ENCODE measurements around the gene DSC3. TPM values are rescaled to one million over a fixed set of nuclear protein-coding genes. Genes with fewer than 3 reads are reported as not detected.
"Not testable (repeated sequence)": the region's sequence is repeated elsewhere in the genome, so short reads cannot be mapped to it uniquely, and the experiment has no call there.

Gene DSC3
- polyA plus RNA-seq, 3 donors from 2014 or later: not detected

DNA sequence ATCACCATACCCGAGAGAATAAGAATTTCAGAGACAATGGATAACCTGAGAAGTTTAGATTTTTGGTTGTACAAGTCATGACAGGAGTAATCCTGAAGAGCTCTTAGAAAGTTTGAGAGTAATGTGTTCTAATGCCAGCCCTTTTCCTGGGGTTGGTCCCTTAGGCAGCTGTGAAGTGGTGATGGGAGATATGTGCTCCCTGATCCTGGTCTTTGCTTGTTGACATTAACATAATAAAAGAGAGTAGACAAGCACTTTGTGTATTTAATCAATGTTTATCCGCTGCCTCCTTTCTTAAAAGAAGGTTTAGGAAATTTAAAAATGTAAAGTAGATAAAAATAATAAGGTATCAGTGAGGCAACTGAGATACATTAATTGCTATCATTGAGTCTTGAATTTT, 13.8 kb upstream of the DSC3 start:
- H3K9me3 Mint-ChIP-seq: peaks cover 5 to 27% (median 8%) of the 10 kb centered on the region in 6 donors

DNA sequence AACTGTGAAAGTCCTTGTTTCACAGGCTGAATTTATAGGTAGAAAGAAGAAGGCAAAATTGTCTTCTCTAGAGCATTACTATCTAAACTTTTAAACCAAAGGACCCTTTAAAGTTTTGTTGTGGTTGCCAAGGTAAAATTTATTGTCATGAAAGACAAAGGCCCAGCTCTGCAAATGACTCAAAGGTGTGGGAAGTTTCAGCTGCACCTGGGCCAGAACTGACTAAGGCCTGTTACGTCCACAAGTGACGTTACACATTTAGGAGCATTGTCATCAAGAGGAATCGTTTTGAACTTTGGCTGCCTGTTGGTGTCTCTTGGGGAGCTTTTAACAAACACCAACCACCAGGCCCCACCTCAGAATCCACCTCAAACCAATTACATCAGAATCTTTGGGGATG, 8.1 kb upstream of the DSC3 start:
- Mint-ChIP-seq H3K9me3 (peaks cover 4 to 32% (median 9%) of the 10 kb centered on the region in 6 donors), H3K27me3 (ENCODE audit: low read depth in 3 of 3) (no peaks in the 10 kb centered on the region), H3K36me3 (no peaks in the 10 kb centered on the region), H3K27ac (no peak overlapping the region), H3K4me3 (no peak overlapping the region), H3K4me1 (no peaks in the 10 kb centered on the region)
- DNase-seq: no peak

More for the DNA sequence above, 13.8 kb upstream of the DSC3 start:
- no peaks in the 10 kb centered on the region for H3K36me3 Mint-ChIP-seq
- no peak overlapping the region for H3K4me3 Mint-ChIP-seq
- H3K4me1 Mint-ChIP-seq: no peaks in the 10 kb centered on the region
- H3K27ac Mint-ChIP-seq: no peak overlapping the region
- no peaks in the 10 kb centered on the region for H3K27me3 Mint-ChIP-seq (ENCODE audit: low read depth in 3 of 3)
- no peak for DNase-seq

GRCh38 chr18:31049189-31049588, 6.6 kb upstream of the DSC3 start:
- Mint-ChIP-seq H3K27ac (no peak overlapping the region), H3K36me3 (no peaks in the 10 kb centered on the region), H3K4me3 (no peak overlapping the region), H3K4me1 (no peaks in the 10 kb centered on the region), H3K9me3 (peaks cover 2 to 41% (median 9%) of the 10 kb centered on the region in 6 donors), H3K27me3 (ENCODE audit: low read depth in 3 of 3) (peaks cover 2 to 5% (median 3%) of the 10 kb centered on the region in 3 donors)
- no peak for DNase-seq

DNA sequence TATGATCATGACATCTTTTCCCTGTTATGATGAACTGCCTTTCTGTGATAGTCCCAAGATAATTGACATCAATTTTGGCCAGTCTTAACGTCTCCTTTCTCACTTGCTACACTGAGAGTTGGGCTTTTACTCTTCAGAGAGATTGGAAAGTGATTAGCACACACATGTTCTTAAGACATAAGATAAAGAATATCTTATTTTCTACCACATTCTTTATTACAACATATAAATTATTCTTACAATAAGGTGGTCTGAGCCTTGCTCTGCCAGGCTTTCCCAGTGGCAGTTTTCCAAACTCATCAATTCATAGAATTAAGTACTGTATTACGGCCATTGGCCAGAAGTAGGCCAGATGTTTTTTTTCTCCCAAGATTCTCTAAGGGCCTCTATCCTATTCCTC, 5.7 kb upstream of the DSC3 start:
- H3K36me3 Mint-ChIP-seq: peaks cover 0 to 3% (median 3%) of the 10 kb centered on the region in 3 donors
- no peak overlapping the region for H3K27ac Mint-ChIP-seq
- peaks cover 8 to 50% (median 14%) of the 10 kb centered on the region in 6 donors for H3K9me3 Mint-ChIP-seq
- H3K4me3 Mint-ChIP-seq: no peak overlapping the region
- no peaks in the 10 kb centered on the region for H3K4me1 Mint-ChIP-seq
- H3K27me3 Mint-ChIP-seq (ENCODE audit: low read depth in 3 of 3): peaks cover 2 to 14% (median 13%) of the 10 kb centered on the region in 3 donors
- no peak for DNase-seq

DNA sequence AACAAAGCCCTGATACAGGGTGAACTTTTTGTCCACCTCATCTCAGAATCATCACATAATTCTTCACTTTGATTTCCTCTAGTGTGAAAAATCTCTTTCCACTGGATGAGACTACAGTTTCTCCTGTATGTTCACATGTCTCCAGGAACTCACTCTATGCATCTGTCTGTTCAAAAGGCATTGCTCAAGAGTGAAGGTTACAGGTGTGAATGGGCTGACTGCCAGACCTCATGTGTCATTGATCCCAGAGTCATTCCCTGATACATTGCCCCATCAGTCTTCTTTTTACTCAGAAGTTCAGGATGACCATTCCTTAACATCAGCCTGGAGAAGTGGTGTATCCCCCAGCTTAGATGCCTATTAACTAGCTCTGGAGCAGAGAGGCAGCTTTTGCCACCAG, 4.4 kb upstream of the DSC3 start:
- peaks cover 2 to 17% (median 13%) of the 10 kb centered on the region in 3 donors for H3K27me3 Mint-ChIP-seq (ENCODE audit: low read depth in 3 of 3)
- DNase-seq: no peak
- no peak overlapping the region for H3K4me3 Mint-ChIP-seq

DNA sequence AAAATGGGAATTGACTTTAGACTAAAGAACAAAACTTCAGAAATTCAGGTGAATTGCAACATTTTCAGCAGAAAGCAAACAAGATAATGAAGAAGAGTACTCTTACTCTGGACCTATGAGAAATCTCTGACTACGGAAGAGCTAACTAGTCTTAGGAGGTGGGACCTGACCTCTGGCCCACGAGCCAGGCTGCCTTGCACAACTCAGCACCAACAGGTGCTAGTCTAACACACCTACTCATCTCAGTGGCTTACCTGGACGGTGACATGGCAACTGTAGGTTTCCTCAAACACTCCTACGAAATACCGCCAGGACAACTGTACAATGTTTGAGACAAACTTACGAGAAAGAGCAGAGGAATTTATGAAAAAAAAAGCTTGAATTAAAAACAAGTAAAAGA, 3.1 kb upstream of the DSC3 start:
- Mint-ChIP-seq H3K4me1 (no peaks in the 10 kb centered on the region), H3K4me3 (no peak overlapping the region), H3K27me3 (ENCODE audit: low read depth in 3 of 3) (peaks cover 4 to 21% (median 21%) of the 10 kb centered on the region in 3 donors), H3K27ac (no peak overlapping the region), H3K9me3 (peaks cover 8 to 50% (median 22%) of the 10 kb centered on the region in 6 donors), H3K36me3 (peaks cover 0 to 5% (median 4%) of the 10 kb centered on the region in 3 donors)
- DNase-seq: no peak

More for the DNA sequence above, 4.4 kb upstream of the DSC3 start:
- Mint-ChIP-seq H3K27ac (no peak overlapping the region), H3K9me3 (peaks cover 8 to 39% (median 15%) of the 10 kb centered on the region in 6 donors), H3K36me3 (peaks cover 0 to 5% (median 4%) of the 10 kb centered on the region in 3 donors), H3K4me1 (no peaks in the 10 kb centered on the region)

- H3K27ac Mint-ChIP-seq: no peak overlapping the region
- H3K27me3 Mint-ChIP-seq (ENCODE audit: low read depth in 3 of 3): peaks cover 4 to 22% (median 21%) of the 10 kb centered on the region in 3 donors
- no peak for DNase-seq
- peaks cover 8 to 52% (median 22%) of the 10 kb centered on the region in 6 donors for H3K9me3 Mint-ChIP-seq
- no peak overlapping the region for H3K4me3 Mint-ChIP-seq
- peaks cover 0 to 5% (median 4%) of the 10 kb centered on the region in 3 donors for H3K36me3 Mint-ChIP-seq
- H3K4me1 Mint-ChIP-seq: no peaks in the 10 kb centered on the region
These were observed 2.4 kb upstream of the DSC3 start for GRCh38 chr18:31044926-31045325.

GRCh38 chr18:31043709-31044108, 1.2 kb upstream of the DSC3 start:
- Mint-ChIP-seq H3K27me3 (ENCODE audit: low read depth in 3 of 3) (peaks cover 7 to 22% (median 21%) of the 10 kb centered on the region in 3 donors), H3K4me3 (peak overlapping the region in 1 of 5 donors; percentile 30)

GRCh38 chr18:31042084-31042405, 497 bp downstream of the DSC3 start:
- Mint-ChIP-seq H3K27me3 (ENCODE audit: low read depth in 3 of 3) (peaks cover 7 to 22% (median 21%) of the 10 kb centered on the region in 3 donors), H3K4me3 (no peak overlapping the region), H3K9me3 (peaks cover 8 to 47% (median 23%) of the 10 kb centered on the region in 6 donors), H3K27ac (no peak overlapping the region), H3K36me3 (peaks cover 0 to 5% (median 4%) of the 10 kb centered on the region in 3 donors), H3K4me1 (no peaks in the 10 kb centered on the region)
- DNase-seq: no peak

More at GRCh38 chr18:31043709-31044108, 1.2 kb upstream of the DSC3 start:
- no peak for DNase-seq
- Mint-ChIP-seq H3K27ac (no peak overlapping the region), H3K9me3 (peaks cover 8 to 47% (median 22%) of the 10 kb centered on the region in 6 donors), H3K4me1 (no peaks in the 10 kb centered on the region), H3K36me3 (peaks cover 0 to 5% (median 4%) of the 10 kb centered on the region in 3 donors)

GRCh38 chr18:31041271-31042083, 1.1 kb downstream of the DSC3 start:
- H3K27me3 Mint-ChIP-seq (ENCODE audit: low read depth in 3 of 3): peaks cover 7 to 22% (median 21%) of the 10 kb centered on the region in 3 donors
- H3K4me1 Mint-ChIP-seq: no peaks in the 10 kb centered on the region
- H3K4me3 Mint-ChIP-seq: peak overlapping the region in 1 of 5 donors; percentile 39
- H3K36me3 Mint-ChIP-seq: peaks cover 0 to 5% (median 4%) of the 10 kb centered on the region in 3 donors
- DNase-seq: no peak
- no peak overlapping the region for H3K27ac Mint-ChIP-seq
- peaks cover 5 to 45% (median 23%) of the 10 kb centered on the region in 6 donors for H3K9me3 Mint-ChIP-seq

DNA sequence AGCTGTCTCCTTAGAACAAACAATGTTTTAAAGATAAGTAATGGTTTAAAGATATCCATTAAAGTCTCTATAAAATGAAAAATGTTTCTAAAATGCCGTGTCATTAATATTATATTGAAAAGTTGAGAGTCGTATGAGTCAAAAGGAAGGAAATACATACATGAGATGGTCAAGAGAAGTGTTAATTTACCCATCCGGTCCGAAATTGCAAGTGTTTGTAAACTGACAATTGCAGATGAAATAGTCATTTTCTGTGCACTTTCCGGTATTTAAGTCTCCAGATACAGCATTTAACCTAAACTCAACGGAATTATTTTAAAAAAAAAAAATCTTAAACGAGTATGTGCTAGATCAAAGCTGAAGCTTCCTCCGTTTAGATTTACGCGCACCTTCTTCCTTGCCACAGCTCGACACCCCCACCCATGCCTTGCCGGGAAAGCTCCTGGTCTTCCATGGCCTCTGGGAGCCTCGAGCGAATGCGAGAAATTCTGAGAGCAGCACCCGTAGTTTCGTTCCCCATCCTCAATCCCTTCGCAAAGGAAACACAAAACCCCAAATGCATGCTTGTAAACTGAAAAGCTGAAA, 1.8 kb downstream of the DSC3 start:
- H3K36me3 Mint-ChIP-seq: peaks cover 0 to 5% (median 4%) of the 10 kb centered on the region in 3 donors
- DNase-seq: no peak
- peaks cover 5 to 45% (median 22%) of the 10 kb centered on the region in 6 donors for H3K9me3 Mint-ChIP-seq
- H3K27ac Mint-ChIP-seq: no peak overlapping the region
- H3K4me3 Mint-ChIP-seq: no peak overlapping the region
- no peaks in the 10 kb centered on the region for H3K4me1 Mint-ChIP-seq
- H3K27me3 Mint-ChIP-seq (ENCODE audit: low read depth in 3 of 3): peaks cover 7 to 22% (median 21%) of the 10 kb centered on the region in 3 donors

GRCh38 chr18:31039426-31039825, 3.1 kb downstream of the DSC3 start:
- Mint-ChIP-seq H3K27ac (no peak overlapping the region), H3K4me3 (no peak overlapping the region), H3K36me3 (peaks cover 0 to 5% (median 4%) of the 10 kb centered on the region in 3 donors), H3K4me1 (no peaks in the 10 kb centered on the region), H3K27me3 (ENCODE audit: low read depth in 3 of 3) (peaks cover 5 to 22% (median 19%) of the 10 kb centered on the region in 3 donors), H3K9me3 (peaks cover 3 to 38% (median 17%) of the 10 kb centered on the region in 6 donors)
- DNase-seq: no peak

DNA sequence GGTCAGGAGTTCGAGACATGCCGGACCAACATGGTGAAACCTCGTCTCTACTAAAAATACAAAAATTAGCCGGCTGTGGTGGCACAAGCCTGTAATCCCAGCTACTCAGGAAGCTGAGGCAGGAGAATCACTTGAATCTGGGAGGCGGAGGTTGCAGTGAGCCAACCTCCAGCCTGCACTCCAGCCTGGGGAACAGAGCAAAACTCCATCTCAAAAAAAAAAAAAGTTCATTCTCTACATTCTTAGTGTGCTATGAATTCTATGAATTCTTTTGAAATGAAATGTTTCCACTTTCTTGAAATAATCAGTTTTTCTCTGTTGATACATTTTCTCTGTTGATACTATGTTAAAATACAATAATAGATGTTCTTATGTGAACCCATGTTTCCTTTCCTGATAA, 4.9 kb downstream of the DSC3 start:
- DNase-seq; H3K27ac Mint-ChIP-seq; H3K4me1 Mint-ChIP-seq; H3K36me3 Mint-ChIP-seq; H3K27me3 Mint-ChIP-seq (ENCODE audit: low read depth in 3 of 3); H3K4me3 Mint-ChIP-seq: not testable (repeated sequence)
- H3K9me3 Mint-ChIP-seq: peaks cover 3 to 30% (median 10%) of the 10 kb centered on the region in 6 donors

GRCh38 chr18:31034541-31034940, 8.0 kb downstream of the DSC3 start:
- DNase-seq: no peak
- peaks cover 0 to 26% (median 7%) of the 10 kb centered on the region in 6 donors for H3K9me3 Mint-ChIP-seq
- no peak overlapping the region for H3K4me3 Mint-ChIP-seq
- no peak overlapping the region for H3K27ac Mint-ChIP-seq
- H3K36me3 Mint-ChIP-seq: no peaks in the 10 kb centered on the region
- no peaks in the 10 kb centered on the region for H3K4me1 Mint-ChIP-seq
- peaks cover 0 to 3% (median 0%) of the 10 kb centered on the region in 3 donors for H3K27me3 Mint-ChIP-seq (ENCODE audit: low read depth in 3 of 3)

Measured in immature natural killer cell (primary cell).